Cerebellar cortex (tissue), 1 donor: ENCODE measurements around the gene CTDSP1.

Experiments used
- DNase-seq: peaks from one replicate; pipeline ENCODE4 v3.0.0-alpha.2; 2015; ENCODE audit warnings: low spot score

Gene CTDSP1, protein sequence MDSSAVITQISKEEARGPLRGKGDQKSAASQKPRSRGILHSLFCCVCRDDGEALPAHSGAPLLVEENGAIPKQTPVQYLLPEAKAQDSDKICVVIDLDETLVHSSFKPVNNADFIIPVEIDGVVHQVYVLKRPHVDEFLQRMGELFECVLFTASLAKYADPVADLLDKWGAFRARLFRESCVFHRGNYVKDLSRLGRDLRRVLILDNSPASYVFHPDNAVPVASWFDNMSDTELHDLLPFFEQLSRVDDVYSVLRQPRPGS

DNA sequence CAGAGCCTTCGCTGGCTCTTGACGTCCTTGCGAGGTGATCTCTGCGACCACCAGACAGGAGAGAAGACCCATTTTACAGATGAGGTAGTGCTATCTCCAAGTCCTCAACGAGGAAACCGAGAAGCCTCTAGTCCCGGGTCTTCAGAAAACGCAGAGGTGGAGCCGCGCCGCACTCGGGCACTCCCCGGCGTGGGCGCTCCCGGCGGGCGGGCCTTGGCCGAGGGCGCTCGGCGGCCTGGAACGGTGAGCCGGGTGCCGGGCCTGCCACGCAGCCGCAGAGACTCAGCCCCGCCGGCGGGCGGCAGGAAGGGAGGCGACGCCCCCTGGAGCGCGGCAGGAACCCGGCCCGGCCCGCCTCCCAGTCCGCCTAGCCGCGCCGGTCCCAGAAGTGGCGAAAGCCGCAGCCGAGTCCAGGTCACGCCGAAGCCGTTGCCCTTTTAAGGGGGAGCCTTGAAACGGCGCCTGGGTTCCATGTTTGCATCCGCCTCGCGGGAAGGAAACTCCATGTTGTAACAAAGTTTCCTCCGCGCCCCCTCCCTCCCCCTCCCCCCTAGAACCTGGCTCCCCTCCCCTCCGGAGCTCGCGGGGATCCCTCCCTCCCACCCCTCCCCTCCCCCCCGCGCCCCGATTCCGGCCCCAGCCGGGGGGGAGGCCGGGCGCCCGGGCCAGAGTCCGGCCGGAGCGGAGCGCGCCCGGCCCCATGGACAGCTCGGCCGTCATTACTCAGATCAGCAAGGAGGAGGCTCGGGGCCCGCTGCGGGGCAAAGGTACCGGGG, at the start of gene CTDSP1:
TSS of gene CTDSP1 (plus strand) at position 478 of the 776 bp plus-strand sequence. CDS start at position 701, 223 bp downstream.
- peak; percentile 93 for DNase-seq

DNA sequence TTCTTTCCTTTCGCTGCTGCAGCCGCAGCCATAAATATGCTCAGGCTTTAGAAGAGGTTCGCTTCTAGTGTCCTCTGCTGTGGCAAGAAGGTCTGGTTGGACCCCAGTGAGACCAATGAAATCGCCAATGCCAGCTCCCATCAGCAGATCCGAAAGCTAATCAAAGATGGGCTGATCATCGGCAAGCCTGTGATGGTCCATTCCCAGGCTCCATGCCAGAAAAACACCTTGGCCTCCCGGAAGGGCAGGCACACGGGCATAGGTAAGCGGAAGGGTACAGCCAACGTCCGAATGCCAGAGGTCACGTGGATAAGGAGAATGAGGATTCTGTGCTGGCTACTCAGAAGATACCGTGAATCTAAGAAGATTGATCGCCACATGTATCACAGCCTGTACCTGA, 45.6 kb upstream of the CTDSP1 start:
- DNase-seq: no peak

DNA sequence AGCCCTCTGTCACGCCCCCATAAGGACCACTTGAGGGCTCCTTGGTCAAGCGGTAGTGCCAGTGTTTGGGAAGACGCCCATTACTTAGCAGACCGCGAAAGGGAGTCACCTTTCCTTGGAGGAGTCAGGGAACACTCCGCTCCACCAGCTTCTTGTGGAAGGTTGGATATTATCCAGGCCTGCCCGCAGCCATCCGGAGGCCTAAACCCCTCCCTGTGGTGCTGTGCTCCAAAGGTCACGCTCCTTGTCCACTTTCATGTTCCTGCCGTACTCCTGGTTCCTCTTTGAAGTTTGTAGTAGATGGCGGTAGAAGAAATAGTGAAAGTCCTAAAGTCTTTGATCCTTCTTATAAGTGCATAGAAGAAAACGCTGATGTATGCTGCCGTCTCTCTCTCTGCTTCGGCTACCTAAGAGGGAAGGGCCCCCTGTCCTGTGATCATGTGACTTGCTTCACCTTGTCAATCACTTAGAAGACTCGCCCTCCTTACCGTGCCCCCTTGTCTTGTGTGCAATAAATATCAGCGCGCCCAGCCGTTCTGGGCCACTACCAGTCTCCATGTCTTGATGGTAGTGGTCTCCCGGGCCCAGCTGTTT, 44.7 kb upstream of the CTDSP1 start:
- DNase-seq: no peak

DNA sequence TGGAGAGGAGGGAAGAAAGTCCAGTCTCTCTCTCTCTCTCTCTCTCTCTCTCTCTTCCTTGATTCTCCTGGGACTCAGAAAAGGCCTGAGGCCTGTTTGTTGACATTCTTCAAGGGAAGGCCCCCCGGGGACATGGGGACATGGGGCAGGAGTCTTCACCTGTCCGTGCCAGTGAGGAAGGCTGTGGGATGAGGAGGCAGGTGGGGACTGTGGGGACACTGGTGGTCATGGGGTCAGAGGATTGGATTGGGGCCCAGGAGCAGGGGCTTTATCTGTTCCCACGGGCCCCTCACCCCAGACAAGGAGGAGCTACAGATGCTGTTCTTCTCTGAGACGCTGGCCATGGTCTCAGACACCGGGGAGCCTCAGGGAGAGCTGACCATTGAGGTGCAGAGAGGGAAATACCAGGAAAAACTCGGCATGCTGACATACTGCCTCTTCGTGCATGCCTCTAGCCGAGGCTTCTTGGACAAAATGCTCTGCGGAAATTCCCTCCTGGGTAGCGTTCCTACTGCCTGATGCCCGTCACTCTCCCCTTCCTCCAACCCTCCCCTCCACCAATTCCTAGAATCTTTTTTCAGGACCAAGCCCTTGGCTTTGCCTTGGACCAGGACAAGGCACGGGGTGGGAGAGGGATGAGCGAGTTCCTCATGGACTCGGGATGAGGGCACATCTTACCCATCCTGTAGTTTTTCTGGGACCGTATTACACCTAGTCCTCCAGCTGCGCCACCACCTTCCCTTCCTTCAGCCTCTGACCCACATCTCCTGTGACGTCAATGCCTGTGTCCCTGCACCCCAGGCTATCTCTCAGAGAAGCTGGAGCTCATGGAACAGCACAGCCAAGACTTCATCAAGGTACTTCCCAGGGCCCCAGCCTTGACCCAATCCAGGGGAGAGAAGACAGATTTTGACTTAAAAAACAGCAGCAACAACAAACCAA, 42.2 kb upstream of the CTDSP1 start:
- peak; percentile 8 for DNase-seq

DNA sequence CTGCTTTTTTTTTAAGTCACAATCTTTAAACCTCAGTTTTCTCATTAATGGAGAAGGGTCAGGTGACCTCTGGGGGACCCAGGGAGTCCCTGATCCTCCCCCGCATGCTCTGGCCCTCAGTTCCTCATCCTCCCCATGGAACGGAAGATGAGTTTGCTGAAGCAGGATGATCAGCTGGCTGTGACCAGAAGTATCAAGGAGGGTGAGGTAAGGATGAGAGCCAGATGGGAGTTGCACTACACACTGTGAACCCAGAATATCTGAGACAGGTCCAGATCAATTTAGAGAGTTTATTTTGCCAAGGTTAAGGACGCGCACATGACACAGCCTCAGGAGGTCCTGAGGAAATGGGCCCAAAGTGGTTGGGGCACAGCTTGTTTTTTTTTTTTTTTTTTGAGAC, 39.2 kb upstream of the CTDSP1 start:
- no peak for DNase-seq

DNA sequence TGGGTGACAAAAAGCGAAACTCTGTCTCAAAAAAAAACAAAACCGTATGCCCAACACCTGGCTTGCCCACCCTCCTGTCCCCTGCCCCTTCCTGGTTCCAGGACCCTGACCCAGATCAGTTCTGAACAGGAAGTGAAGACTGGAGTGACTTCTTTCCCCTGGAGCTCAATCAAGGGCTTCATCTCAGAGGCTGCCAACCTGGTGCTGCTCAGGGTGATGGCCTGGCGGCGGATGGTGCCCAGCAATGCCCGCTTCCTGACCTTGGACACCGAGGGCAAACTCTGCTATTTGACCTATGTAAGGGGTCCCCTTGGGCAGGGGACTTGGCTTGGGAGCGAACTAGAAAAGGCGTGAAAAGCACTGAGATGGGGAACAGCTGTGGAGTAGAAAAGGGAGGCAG, 37.1 kb upstream of the CTDSP1 start:
- no peak for DNase-seq

DNA sequence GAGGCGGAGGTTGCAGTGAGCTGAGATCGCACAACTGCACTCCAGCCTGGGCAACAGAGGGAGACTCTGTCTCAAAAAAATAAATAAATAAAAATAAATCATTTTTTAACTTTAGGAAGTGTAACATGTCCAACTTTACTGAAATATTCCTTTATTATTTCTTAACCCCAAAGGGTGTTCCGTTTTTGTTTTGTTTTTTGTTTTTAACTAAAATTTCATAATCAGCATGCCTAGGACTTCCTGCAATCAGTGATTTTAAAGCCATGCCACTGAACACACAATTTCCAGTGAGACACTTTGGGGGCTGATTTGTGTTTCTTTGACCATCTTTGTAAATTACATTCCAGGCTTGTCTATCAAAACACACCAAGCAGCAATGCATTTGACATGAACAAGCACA, 35.9 kb upstream of the CTDSP1 start:
- no peak for DNase-seq

DNA sequence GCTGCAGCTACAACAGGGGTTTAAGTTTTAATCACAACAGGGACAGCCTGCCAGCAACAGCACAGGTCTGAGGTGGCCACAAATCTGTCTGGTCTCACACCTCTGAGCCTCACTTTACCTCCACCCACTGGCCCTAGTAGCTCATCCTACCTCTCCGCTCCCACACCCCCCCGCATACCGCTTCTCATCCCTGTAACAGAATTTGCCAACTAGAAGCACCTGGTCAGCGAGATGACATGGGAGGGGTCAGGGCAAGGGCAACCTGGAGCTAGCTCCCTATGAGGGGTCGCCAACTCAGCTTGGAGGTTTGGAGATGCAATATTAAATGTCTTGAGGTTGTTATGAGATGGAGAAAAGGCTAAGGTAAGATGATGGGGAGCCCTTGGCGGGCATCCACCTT, 35.5 kb upstream of the CTDSP1 start:
- no peak for DNase-seq

DNA sequence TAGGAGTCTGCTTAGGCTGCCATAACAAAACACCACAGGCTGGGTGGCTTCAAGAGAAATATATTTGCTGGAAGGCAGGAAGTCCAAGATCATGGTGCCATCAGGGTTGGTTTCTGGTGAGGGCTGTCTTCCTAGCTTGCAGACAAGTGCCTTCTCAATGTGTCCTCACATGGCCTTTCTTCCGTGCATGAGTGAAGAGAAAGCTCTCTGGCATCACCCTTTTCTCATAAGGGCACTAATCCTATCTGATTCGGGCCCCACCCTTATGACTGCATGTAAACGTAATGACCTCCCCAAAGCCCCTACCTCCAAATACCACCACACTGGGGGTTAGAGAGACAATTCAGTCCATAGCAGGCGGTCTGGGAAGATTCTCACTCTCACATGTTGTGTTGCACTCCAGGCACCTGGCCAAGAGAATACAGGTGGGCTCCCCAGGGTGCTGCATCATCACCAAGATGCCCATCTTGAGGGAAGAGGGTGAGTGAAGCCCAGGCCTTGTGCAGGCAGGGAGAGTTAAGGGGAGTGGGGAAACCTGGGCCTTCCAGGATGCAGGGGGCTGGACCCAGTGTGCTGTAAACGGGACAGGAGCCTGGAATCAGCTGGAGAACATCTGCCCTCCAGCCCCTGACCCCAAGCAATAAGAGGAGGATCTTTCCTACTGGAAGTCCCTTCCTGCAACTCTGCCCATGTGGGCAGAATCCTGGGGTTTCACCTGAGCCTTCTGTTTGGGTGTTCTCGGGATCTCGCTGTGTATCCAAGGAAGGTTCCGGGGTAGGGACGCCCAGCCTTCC, 32.9 kb upstream of the CTDSP1 start:
- no peak for DNase-seq

DNA sequence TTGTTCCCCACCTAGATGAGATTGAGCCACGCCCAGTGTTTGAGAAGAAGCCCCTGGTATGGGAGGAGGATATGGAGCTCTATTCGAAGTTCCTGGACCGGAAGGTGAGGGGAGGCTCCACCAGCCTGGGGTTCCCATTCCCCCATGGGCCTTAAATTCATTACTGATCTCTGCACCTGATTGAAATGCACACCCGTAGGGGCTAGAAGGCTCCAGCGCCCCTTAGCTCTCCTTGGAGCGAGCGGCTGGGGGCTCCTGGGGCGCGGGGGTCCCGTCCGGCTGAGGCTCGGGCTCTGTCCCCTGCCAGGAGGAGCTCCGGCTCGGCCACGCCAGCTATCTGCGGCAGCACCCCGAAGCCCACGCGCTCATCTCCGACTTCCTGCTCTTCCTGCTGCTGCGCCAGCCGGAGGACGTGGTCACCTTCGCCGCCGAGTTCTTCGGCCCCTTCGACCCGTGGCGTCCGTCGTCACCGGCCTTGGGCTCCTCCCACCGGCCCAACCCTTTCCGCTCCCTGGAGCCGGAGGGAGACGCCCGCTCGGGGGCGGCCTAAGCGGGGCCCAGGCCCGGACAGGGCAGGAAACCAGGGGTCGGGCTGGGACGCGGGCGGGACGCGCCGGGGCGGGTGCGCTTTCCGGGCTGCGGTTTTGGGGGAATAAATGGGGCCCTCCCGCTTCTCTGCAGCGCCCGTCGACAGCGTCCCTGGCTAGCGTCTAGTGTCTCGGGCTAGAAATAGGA, 32.1 kb upstream of the CTDSP1 start:
- peak; percentile 28 for DNase-seq

DNA sequence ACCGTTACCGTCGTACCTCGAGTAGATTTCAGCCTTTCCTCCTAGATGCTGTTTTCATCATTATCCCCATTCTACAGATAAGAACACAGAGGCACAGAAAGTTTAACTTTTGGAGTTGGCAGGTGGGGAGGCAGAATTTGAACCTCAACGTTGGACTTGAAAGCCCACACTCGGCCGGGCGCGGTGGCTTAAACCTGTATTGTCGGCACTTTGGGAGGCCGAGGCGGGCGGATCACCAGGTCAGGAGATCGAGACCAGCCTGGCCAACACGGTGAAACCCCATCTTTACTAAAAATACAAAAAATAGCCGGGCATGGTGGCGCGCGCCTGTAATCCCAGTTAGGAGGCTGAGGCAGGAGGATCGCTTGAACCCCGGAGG, 31.5 kb upstream of the CTDSP1 start:
- DNase-seq: no peak

DNA sequence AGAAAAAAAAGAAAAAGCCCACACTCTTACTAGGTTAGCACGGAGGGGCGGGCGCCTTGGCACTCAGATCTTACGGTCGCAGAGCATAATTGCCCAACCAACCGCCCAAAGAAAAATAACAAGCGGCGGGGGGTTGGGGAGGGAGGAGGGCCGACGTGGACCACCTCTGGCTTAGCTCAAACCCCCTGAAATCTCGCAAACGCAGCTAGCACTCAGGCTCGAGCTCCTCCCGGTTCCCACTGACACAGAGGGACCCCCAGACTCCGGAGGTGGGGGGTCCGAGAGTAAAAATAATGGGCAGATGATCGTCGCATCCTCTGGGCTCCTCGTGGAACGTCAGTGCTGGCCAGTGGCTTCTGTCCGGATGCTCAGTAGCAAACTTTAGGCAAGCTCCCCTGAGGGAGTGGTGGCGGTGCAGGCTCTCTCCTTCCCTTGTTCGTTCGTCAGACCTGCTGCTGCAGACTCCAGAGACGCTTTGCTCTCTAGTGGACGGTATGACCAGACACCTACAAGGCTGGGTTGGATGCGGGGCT, 31.0 kb upstream of the CTDSP1 start:
- peak; percentile 36 for DNase-seq

DNA sequence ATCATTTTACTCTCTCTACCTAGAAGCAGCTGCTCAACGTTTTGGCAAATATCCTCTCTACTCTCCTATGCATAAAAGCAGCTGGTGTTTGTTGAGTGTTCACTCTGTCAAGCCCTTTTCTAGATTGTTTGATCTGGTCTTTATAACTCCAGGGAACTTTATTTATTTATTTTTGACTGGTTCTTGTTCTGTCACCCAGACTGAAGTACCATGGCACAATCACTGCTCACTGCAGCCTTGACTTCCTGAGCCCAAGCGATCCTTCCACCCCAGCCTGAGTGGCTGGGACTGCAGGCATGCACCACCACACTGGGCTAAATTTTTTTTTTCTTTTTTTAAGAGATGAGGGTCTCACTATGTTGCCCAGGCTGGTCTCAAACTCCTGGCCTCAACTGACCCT, 30.3 kb upstream of the CTDSP1 start:
- DNase-seq: no peak

DNA sequence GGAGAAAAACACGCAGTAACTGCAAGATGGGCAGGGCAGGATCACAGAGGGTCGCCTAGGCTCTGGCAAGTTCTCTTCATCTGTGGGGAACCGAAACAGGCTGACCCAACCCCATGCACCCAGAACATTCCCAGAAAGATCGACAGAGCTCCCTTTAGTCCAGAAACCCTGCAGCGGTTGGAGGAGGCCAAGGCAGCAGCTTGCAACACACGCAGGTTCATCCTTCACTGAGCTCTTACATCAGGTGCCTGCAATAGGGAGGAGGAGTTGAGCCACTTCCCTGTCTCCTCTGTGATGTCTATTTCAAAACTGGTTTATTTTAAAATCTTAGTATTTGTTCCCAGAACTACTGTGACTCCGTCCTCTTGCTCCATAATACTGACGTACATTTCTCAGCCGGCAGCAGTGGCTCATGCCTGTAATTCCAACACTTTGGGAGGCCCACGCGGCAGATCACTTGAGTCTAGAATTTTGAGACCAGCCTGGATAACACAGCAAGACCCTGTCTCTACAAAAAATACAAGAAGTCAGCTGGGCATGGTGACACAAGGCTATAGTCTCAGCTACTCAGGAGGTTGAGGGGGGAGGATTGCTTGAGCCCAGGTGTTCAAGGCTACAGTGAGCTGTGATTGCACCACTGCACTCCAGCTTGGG, 29.1 kb upstream of the CTDSP1 start:
- no peak for DNase-seq

DNA sequence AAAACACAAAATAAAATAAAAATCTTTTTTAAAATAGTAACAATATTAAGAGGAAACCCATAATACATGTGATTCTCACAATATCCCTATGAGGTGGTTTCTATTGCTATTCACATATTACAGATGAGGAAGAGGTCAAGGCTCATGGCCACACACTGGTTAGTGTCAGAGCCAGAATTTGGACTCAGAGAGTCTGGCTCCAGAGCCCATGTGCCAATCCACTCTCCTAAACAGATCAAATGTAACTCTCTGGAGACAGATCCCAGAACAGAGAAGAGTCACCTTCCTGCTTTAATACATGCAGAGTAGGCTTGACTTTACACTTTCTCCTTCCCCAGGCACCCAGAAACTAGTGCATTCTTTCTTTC, 27.7 kb upstream of the CTDSP1 start:
- no peak for DNase-seq

DNA sequence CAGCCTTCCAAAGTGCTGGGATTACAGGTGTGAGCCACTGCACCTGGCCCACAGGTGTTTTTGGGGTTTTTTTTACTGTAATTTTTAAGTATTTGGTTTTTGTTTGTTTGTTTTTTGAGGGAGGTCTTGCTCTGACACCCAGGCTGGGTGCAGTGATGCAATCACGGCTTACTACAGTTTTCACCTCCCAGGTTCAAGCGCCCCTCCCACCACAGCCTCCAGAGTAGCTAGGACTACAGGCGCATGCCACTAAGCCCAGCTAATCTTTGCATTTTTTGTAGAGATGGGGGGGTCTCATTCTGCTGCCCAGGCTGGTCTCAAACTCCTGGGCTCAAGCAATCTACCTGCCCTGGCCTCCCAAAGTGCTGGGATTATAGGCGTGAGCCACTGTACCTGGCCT, 24.9 kb upstream of the CTDSP1 start:
- DNase-seq: no peak

DNA sequence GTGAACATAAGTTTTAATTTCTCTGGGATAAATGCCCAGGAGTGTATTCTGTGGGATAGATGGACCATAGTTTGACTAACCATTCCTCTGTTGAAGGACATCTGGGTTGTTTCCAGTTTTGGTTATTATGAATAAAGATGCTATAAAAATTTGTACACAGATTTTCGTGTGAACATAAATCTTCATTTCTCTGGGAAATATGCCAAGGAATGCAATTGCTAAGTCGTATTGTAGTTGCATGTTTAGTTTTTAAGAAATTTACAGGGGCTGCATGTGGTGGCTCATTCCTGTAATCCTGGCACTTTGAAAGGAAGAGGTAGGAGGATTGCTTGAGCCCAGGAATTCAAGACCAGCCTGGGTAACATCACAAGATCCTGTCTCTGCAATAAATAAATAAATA, 24.5 kb upstream of the CTDSP1 start:
- DNase-seq: no peak

DNA sequence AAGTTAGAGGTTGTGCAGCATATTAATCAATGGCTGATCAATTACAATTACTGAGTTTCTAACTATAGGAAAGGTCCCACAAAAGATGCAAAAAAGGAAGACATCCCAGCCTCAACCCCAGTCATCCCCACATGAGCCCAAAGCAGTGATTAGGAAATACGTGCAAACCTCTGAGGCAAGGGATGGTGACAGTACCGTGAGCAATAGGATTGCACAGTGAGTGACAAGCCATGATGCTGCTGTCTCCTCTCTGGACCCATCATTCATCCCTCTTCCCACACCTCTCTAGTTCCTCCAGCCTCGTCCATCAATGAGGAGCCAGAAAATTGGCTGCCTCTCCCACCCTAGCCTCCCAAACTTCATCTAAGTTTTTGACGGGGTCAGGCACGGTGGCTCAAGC, 21.6 kb upstream of the CTDSP1 start:
- no peak for DNase-seq

DNA sequence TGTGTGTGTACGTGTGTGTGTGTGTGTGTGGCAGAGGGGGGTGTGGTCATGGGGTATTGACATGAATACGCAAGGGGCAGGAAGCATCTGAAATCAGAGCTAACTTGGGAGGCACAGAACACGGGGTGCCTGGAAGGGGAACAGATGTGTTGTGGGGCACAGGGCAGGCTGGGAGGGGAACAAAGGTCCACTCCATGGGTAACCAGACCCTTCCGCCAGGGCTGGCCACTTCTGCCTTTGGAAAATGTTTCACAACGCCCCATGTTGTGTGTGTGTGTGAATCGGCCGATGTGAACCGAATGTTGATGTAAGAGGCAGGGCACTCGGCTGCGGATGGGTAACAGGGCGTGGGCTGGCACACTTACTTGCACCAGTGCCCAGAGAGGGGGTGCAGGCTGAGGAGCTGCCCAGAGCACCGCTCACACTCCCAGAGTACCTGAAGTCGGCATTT, 17.7 kb upstream of the CTDSP1 start, which contains the start of gene SLC11A1:
TSS of gene SLC11A1 (plus strand) at position 358 of the 451 bp plus-strand sequence. CDS start 96 bp downstream, outside the sequence.
- DNase-seq: no peak

DNA sequence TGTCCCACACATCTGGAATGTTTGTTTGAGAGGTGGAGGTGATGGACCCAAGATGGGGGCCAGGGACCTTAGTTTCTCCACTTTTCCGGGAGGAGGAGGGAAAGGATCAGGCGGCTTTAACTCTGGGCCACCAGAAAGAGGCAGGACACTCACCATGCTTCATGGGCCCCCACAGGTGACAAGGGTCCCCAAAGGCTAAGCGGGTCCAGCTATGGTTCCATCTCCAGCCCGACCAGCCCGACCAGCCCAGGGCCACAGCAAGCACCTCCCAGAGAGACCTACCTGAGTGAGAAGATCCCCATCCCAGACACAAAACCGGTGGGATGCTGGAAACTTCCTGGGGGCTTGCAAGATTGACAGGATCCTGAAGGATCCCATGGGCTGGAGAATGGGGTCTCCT, 16.9 kb upstream of the CTDSP1 start:
- no peak for DNase-seq
